HEK293 (cell line): ENCODE data around the gene RNF145.

Source experiments
- CTCF ChIA-PET: fragments of 350-600 bp; formaldehyde crosslinking; extraction: SDS; loops from one replicate; lab custom pipeline; 2021; ENCODE audit warnings: antibody characterized with exemption; lab: Yijun Ruan, JAX
- POLR2A ChIA-PET: fragments of 300-600 bp; formaldehyde crosslinking; extraction: SDS; loops from one replicate; lab custom pipeline; 2020; ENCODE audit warnings: antibody characterized with exemption, inconsistent platforms; lab: Yijun Ruan, JAX
- H3K27ac ChIP-seq: fragments of 200-500 bp; sonication (Bioruptor generic); 2 replicates; pipeline ENCODE4 v1.5.1; 2014; ENCODE audit warnings: low read depth, low read length, control low read depth, inconsistent platforms; ENCODE audit errors: extremely low read depth
- H3K36me3 ChIP-seq, 2 experiments: fragments of 200-500 bp in 1 of 2; sonication (Bioruptor generic) in 1 of 2; 1 replicate in 1 of 2; 2 replicates in 1 of 2; pipeline ENCODE4 v1.5.1; 2014 to 2017; ENCODE audit warnings: inconsistent platforms in 2 of 2, low read length in 2 of 2; ENCODE audit not compliant: control insufficient read depth in 2 of 2, insufficient read depth in 1 of 2
- H3K4me1 ChIP-seq: fragments of 200-500 bp; sonication (Bioruptor generic); 2 replicates; pipeline ENCODE4 v1.5.1; 2014; ENCODE audit warnings: mild to moderate bottlenecking, low read length, inconsistent platforms; ENCODE audit not compliant: control insufficient read depth, insufficient read depth
- H3K4me3 ChIP-seq: 2 replicates; pipeline ENCODE4 v1.5.1; 2011; ENCODE audit warnings: low read depth, mild to moderate bottlenecking, control low read depth, low read length, moderate library complexity
- H3K9me3 ChIP-seq: fragments of 200-500 bp; sonication (Bioruptor generic); 2 replicates; pipeline ENCODE4 v1.5.1; 2014; ENCODE audit warnings: low read depth, low read length, inconsistent platforms; ENCODE audit not compliant: control insufficient read depth, insufficient read depth
- HOXA7 ChIP-seq: sonication (generic); formaldehyde crosslinking; IDR thresholded peaks from 2 replicates; pipeline ENCODE4 v1.8.1; 2022; ENCODE audit warnings: missing genetic modification reagents, borderline replicate concordance
- PRDM1 ChIP-seq: fragments of 450-650 bp; formaldehyde crosslinking; IDR thresholded peaks from 2 replicates; pipeline ENCODE4; 2016; ENCODE audit warnings: missing biosample characterization, missing genetic modification characterization
- SCRT1 ChIP-seq: fragments of 450-650 bp; formaldehyde crosslinking; IDR thresholded peaks from 2 replicates; pipeline ENCODE4 v1.5.1; 2016; ENCODE audit warnings: missing biosample characterization, missing genetic modification characterization, borderline replicate concordance
- ZBTB8A ChIP-seq: fragments of 450-650 bp; formaldehyde crosslinking; IDR thresholded peaks from 2 replicates; pipeline ENCODE4 v1.5.1; 2016; ENCODE audit warnings: missing biosample characterization, missing genetic modification characterization
- ZNF140 ChIP-seq: fragments of 450-650 bp; formaldehyde crosslinking; IDR thresholded peaks from 2 replicates; pipeline ENCODE4 v1.5.1; 2016; ENCODE audit warnings: missing biosample characterization, missing genetic modification characterization
- ZNF23 ChIP-seq: fragments of 450-650 bp; formaldehyde crosslinking; IDR thresholded peaks from 2 replicates; pipeline ENCODE4 v1.5.1; 2016; ENCODE audit warnings: missing biosample characterization, missing genetic modification characterization, borderline replicate concordance
- ZNF558 ChIP-seq: fragments of 450-650 bp; formaldehyde crosslinking; IDR thresholded peaks from 2 replicates; pipeline ENCODE4 v1.5.1; 2016; ENCODE audit warnings: missing biosample characterization, missing genetic modification characterization
- ZNF585B ChIP-seq: fragments of 450-650 bp; formaldehyde crosslinking; IDR thresholded peaks from 2 replicates; pipeline ENCODE4 v1.5.1; 2016; ENCODE audit warnings: missing biosample characterization, missing genetic modification characterization
- ZNF76 ChIP-seq: fragments of 450-650 bp; formaldehyde crosslinking; IDR thresholded peaks from 2 replicates; pipeline ENCODE4; 2016; ENCODE audit warnings: low read depth, missing biosample characterization, missing genetic modification characterization, borderline replicate concordance
- ZNF830 ChIP-seq: fragments of 450-650 bp; IDR thresholded peaks from 2 replicates; pipeline ENCODE4 v1.5.0; 2018; ENCODE audit warnings: missing biosample characterization, missing genetic modification characterization, low read depth, mild to moderate bottlenecking, moderate library complexity
- ZXDB ChIP-seq: fragments of 450-650 bp; formaldehyde crosslinking; IDR thresholded peaks from 2 replicates; pipeline ENCODE4 v1.5.1; 2016; ENCODE audit warnings: missing biosample characterization, missing genetic modification characterization
- TF ChIP-seq, protein P1 (sequence below): fragments of 450-650 bp; formaldehyde crosslinking; IDR thresholded peaks from 2 replicates; pipeline ENCODE4 v1.5.1; 2016; ENCODE audit warnings: missing biosample characterization, missing genetic modification characterization, low read depth
- TF ChIP-seq, protein P2 (sequence below): fragments of 450-650 bp; formaldehyde crosslinking; IDR thresholded peaks from 2 replicates; pipeline ENCODE4 v1.5.1; 2016; ENCODE audit warnings: missing biosample characterization, missing genetic modification characterization
- TF ChIP-seq, protein P3 (sequence below): fragments of 450-650 bp; formaldehyde crosslinking; IDR thresholded peaks from 2 replicates; pipeline ENCODE4 v1.5.0; 2017; ENCODE audit warnings: missing biosample characterization, missing genetic modification characterization, borderline replicate concordance
- TF ChIP-seq, protein P4 (sequence below): fragments of 450-650 bp; formaldehyde crosslinking; IDR thresholded peaks from 2 replicates; pipeline ENCODE4 v1.5.1; 2016; ENCODE audit warnings: missing biosample characterization, missing genetic modification characterization

The RNF145 gene

DNA sequence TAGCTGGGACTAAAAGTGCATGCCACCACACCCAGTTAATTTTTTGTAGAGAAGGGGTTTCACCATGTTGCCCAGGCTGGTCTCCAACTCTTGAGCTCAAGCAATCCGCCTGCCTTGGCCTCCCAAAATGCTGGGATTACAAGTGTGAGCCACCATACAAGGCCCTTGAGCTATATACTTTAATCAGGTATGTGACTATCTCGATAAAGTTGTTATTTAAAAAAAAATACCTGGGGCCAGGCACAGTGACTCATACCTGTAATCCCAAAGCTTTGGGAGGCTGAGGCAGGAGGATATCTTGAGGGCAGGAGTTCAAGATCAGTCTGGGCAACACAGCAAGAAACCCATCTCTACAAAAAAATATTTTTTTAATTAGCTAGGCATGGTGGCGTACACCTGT lies 19.2 kb downstream of the RNF145 start:
- TF ChIP-seq, protein P1, sequence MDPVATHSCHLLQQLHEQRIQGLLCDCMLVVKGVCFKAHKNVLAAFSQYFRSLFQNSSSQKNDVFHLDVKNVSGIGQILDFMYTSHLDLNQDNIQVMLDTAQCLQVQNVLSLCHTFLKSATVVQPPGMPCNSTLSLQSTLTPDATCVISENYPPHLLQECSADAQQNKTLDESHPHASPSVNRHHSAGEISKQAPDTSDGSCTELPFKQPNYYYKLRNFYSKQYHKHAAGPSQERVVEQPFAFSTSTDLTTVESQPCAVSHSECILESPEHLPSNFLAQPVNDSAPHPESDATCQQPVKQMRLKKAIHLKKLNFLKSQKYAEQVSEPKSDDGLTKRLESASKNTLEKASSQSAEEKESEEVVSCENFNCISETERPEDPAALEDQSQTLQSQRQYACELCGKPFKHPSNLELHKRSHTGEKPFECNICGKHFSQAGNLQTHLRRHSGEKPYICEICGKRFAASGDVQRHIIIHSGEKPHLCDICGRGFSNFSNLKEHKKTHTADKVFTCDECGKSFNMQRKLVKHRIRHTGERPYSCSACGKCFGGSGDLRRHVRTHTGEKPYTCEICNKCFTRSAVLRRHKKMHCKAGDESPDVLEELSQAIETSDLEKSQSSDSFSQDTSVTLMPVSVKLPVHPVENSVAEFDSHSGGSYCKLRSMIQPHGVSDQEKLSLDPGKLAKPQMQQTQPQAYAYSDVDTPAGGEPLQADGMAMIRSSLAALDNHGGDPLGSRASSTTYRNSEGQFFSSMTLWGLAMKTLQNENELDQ = no peak
- TF ChIP-seq PRDM1 (no peak), ZBTB8A (no peak), ZXDB (tag by site-specific recombination) (no peak), ZNF830 (tag by site-specific recombination) (no peak), ZNF23 (tag by site-specific recombination) (no peak), HOXA7 (CRISPR knock-in tag) (no peak)
- TF ChIP-seq, protein P2, sequence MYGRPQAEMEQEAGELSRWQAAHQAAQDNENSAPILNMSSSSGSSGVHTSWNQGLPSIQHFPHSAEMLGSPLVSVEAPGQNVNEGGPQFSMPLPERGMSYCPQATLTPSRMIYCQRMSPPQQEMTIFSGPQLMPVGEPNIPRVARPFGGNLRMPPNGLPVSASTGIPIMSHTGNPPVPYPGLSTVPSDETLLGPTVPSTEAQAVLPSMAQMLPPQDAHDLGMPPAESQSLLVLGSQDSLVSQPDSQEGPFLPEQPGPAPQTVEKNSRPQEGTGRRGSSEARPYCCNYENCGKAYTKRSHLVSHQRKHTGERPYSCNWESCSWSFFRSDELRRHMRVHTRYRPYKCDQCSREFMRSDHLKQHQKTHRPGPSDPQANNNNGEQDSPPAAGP (tag by site-specific recombination) = no peak
- TF ChIP-seq, protein P3, sequence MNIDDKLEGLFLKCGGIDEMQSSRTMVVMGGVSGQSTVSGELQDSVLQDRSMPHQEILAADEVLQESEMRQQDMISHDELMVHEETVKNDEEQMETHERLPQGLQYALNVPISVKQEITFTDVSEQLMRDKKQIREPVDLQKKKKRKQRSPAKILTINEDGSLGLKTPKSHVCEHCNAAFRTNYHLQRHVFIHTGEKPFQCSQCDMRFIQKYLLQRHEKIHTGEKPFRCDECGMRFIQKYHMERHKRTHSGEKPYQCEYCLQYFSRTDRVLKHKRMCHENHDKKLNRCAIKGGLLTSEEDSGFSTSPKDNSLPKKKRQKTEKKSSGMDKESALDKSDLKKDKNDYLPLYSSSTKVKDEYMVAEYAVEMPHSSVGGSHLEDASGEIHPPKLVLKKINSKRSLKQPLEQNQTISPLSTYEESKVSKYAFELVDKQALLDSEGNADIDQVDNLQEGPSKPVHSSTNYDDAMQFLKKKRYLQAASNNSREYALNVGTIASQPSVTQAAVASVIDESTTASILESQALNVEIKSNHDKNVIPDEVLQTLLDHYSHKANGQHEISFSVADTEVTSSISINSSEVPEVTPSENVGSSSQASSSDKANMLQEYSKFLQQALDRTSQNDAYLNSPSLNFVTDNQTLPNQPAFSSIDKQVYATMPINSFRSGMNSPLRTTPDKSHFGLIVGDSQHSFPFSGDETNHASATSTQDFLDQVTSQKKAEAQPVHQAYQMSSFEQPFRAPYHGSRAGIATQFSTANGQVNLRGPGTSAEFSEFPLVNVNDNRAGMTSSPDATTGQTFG (tag by site-specific recombination) = no peak
- TF ChIP-seq, all 188 proteins: peak for 0
- CTCF ChIA-PET = interaction anchor here (0.6 to 1.4 kb wide), 3 partner anchors 33 to 891 kb away, joined by 3 to 8 read pairs (median 4); no protein-coding TSS in a partner anchor
- Histone ChIP-seq H3K9me3 (no peaks in the 10 kb centered on the region), H3K36me3 (peaks cover 16 to 37% of the 10 kb centered on the region in 2 experiments; a peak in 2 of 3 replicates), H3K4me3 (no peak overlapping the region), H3K27ac (no peak overlapping the region), H3K4me1 (peaks cover 3% of the 10 kb centered on the region; the same call in 1 of the 2 replicates)
- POLR2A ChIA-PET = interaction anchor here (0.8 kb wide), 1 partner anchor 33 kb away, joined by 3 read pairs; no protein-coding TSS in a partner anchor

DNA sequence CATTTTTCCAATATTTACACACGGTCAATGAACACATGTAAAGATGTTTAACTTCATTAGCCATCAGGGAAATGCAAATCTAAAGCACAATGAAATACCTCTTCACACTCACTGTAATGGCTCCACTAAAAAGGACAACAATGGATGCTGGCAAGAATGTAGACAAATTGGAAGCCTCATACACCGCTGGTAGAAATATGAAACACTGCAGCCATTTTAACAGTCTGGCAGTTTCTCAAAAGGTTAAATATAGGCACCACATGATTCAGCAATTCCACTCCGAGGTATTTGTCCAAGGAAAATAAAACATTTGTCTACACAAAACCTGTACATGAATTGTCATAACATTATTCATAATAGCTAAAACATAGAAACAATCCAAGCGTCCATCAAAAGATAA lies 20.0 kb downstream of the RNF145 start:
- Histone ChIP-seq H3K27ac (no peak overlapping the region), H3K9me3 (no peaks in the 10 kb centered on the region), H3K4me3 (no peak overlapping the region), H3K4me1 (peaks cover 10% of the 10 kb centered on the region), H3K36me3 (peaks cover 12 to 31% of the 10 kb centered on the region in 2 experiments; a peak in 2 of 3 replicates)
- ChIA-PET POLR2A (no interaction called here), CTCF (no interaction called here)
- TF ChIP-seq ZNF585B = no peak
- TF ChIP-seq SCRT1 (tag by site-specific recombination) = no peak
- TF ChIP-seq ZNF140 = peak; percentile 67

DNA sequence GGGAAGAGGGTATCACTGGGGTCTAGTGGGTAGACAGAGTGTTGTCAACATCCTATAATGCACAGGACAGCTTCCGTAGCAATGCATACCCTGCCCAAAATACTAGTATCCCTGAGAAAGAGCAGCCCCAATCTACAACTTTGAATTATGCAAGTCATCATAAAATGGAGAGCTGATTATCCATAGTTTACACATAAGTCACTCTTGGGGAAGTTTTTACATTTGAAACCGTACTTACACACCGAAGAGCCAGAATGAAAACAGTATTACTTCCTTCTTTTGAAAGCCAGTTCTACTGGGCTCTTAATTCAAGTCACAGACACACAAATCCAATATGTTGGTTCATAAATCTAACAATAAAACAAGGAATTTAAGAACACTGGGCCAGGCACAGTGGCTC lies 21.6 kb downstream of the RNF145 start:
- Histone ChIP-seq H3K4me3 (no peak overlapping the region), H3K4me1 (peaks cover 20% of the 10 kb centered on the region), H3K9me3 (no peaks in the 10 kb centered on the region), H3K27ac (no peak overlapping the region), H3K36me3 (peaks cover 8 to 19% of the 10 kb centered on the region in 2 experiments; a peak in 2 of 3 replicates)
- TF ChIP-seq, protein P4, sequence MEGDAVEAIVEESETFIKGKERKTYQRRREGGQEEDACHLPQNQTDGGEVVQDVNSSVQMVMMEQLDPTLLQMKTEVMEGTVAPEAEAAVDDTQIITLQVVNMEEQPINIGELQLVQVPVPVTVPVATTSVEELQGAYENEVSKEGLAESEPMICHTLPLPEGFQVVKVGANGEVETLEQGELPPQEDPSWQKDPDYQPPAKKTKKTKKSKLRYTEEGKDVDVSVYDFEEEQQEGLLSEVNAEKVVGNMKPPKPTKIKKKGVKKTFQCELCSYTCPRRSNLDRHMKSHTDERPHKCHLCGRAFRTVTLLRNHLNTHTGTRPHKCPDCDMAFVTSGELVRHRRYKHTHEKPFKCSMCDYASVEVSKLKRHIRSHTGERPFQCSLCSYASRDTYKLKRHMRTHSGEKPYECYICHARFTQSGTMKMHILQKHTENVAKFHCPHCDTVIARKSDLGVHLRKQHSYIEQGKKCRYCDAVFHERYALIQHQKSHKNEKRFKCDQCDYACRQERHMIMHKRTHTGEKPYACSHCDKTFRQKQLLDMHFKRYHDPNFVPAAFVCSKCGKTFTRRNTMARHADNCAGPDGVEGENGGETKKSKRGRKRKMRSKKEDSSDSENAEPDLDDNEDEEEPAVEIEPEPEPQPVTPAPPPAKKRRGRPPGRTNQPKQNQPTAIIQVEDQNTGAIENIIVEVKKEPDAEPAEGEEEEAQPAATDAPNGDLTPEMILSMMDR (tag by site-specific recombination) = no peak
- TF ChIP-seq ZNF76 (no peak), ZNF558 (tag by site-specific recombination) (0 out of 2 replicates have a peak, but pooled peaks have one; percentile 25)
- ChIA-PET POLR2A (no interaction called here), CTCF (interaction anchor here (0.7 to 2.3 kb wide), 2 partner anchors 31 to 1361 kb away, joined by 3 to 16 read pairs; no protein-coding TSS in a partner anchor)
